Stimulated activated CD8-positive, alpha-beta memory T cell treated with anti-CD3 and anti-CD28 coated beads, Interleukin-12 subunit alpha, Interleukin-12 subunit beta, amount 100 ng/mL, for 1 hour (primary cell): ENCODE measurements around the gene STRA6.

Source experiments
- DNase-seq: peaks from one replicate; pipeline ENCODE4 v3.0.0-alpha.2; 2020; ENCODE audit warnings: low read depth

Gene STRA6

GRCh38 chr15:74227968-74228722 lies 25.6 kb upstream of the STRA6 start:
- no peak for DNase-seq

- DNase-seq: no peak
These were observed 24.4 kb upstream of the STRA6 start for GRCh38 chr15:74226761-74227540.

- DNase-seq: no peak
These were observed 23.3 kb upstream of the STRA6 start for GRCh38 chr15:74225928-74226327.

- no peak for DNase-seq
These were observed 19.9 kb upstream of the STRA6 start for GRCh38 chr15:74222240-74223119.

GRCh38 chr15:74221399-74222239 lies 19.0 kb upstream of the STRA6 start:
- no peak for DNase-seq

- no peak for DNase-seq
These were observed 18.1 kb upstream of the STRA6 start for GRCh38 chr15:74220475-74221248.

GRCh38 chr15:74217907-74218885 lies 15.6 kb upstream of the STRA6 start:
- DNase-seq: no peak

GRCh38 chr15:74216949-74217348 lies 14.4 kb upstream of the STRA6 start:
- no peak for DNase-seq

GRCh38 chr15:74215958-74216357 lies 13.4 kb upstream of the STRA6 start:
- DNase-seq: no peak

- no peak for DNase-seq
These were observed 11.9 kb upstream of the STRA6 start for GRCh38 chr15:74214324-74215021.

GRCh38 chr15:74213858-74214284 lies 11.3 kb upstream of the STRA6 start:
- no peak for DNase-seq

- no peak for DNase-seq
These were observed 9.9 kb upstream of the STRA6 start for GRCh38 chr15:74212494-74212893.

GRCh38 chr15:74211656-74212055 lies 9.1 kb upstream of the STRA6 start:
- no peak for DNase-seq

- no peak for DNase-seq
These were observed 8.1 kb upstream of the STRA6 start for GRCh38 chr15:74210729-74211128.

- DNase-seq: no peak
These were observed 7.5 kb upstream of the STRA6 start for GRCh38 chr15:74209997-74210671.

- DNase-seq: no peak
These were observed 7.0 kb upstream of the STRA6 start for GRCh38 chr15:74209560-74209958.

GRCh38 chr15:74208901-74209559 lies 6.4 kb upstream of the STRA6 start:
- DNase-seq: no peak

GRCh38 chr15:74208496-74208895 lies 5.9 kb upstream of the STRA6 start:
- no peak for DNase-seq
